ENCODE measurements around the gene CCS.
"Not testable (repeated sequence)": the region's sequence is repeated elsewhere in the genome, so short reads cannot be mapped to it uniquely, and the experiment has no call there.

Gene CCS

DNA sequence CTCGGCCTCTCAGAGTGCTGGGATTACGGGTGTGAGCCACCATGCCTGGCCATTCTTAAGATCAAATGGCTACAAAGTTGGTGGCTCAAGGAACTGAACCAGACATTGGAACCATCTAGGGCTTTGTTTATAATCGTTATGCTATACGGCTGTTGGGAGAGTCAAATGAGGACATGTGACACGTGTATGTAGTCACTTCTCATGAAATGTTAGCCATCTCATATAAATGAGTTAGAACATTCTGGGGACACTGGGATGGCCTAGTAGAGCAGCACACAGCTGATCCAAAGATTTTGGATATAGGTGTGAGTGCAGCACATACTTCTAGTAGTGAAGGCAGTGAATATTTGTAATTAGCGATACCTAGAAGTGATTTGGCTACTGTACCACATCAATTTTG lies 38.9 kb downstream of the CCS start:
- DNase-seq, result no peak

DNA sequence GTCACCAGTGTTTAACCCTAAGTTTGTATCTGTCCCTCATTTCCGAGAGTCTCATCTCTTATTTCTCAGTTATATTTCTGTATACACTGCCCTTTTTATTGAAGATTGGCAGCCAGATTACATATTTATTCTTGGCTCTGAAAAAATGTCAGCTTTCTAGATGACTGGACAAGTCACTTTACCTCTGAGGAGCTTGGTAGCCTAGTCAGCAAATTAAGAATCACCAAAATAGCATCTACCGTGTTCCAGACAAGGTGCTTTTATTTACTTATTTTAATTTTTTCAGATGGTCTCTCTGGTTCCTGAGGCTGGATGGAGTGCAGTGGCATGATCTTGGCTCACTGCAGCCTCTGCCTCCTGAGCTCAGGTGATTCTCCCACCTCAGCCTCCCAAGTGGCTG lies 40.0 kb downstream of the CCS start:
- DNase-seq, result no peak

DNA sequence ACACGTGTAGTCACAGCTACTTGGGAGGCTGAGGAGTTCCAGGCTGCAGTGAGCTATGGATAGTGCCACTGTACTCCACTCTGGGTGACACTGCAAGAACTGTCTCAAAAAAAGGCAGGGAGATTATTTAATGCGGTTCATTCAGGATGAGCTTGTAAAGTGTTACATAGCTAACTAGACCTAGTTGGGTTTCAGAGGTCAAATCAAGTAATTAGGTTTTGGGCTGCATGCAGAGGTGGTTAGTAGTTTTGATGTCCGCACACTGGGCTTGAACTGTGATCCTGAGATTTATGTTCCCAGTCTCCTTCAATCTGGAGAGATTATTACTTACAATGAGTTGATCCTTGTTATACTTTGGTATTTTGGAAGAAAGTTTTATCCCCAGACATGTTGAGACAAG lies 43.4 kb downstream of the CCS start:
- DNase-seq, result no peak

DNA sequence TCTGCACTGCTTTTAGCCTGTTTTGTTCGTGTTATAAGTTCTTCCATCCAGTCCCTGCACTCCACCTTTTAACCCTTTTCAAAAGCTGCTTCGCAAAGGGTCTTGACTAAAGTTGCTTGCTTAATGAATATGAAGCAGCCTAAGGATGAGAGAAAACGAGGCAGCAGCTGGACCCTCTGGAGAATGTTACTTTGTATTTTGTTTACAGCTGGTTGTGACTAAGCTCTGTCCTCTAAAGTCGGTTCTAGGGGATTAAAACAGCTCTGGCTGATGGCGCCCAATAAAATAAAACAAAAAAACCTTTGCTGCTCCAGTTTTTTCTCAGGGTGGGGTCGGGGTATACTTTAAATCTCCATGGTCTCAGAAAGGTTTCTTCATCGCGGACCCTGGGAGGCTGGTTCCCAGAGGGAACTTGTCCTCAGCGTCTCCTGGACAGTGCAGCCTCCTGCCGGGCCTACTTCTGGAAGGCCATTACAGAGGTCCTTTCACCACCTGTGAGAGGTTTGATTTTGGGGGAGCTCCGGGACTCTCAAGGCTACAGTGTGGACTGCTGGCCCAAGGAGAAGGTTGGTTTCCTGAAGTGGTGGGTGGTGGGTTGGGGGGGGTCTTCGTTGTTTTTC lies 44.7 kb downstream of the CCS start:
- DNase-seq, result no peak

DNA sequence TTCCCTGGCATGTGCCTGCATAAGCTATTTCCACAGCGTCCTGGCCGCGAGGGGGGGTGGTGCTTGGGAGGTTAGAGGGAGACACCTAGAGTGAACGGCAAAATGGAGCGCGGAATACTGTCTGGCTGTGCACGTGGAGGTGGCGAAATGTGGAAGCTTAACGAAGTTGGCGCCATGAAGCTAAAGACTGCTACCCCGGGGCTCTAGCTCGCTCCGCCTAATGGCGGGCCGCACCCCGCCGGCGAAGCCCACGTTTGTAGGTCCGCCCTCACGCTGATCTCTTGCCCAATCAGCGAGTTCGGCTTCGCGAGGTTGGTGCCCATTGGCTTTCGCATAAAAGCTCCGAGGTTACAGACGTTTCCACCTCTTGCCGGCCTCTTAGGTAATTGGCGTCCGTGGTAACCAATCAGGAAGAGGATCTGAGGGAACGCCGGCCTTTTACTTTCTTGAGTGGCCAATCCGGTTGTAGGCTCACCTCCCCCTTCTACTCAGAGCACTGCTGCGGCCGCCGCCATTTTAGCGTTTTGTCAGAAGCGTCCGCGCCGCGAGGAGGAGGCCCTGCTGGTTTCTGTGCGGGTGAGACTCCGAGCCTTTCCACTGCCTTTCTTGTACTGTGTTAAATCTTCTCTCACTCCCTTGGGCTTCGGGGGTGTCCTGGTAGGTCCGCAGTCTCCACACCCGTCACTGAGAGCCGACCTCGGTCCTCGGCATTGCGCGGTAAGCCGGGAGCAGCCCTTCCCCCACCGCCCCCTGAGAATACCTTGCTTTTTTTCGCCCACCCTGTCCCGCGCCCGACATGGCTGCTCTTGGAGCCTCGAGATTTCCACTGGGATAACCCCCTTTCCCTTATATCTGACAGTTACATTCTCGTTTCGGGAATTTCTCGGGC lies 45.4 kb downstream of the CCS start, which contains the start of gene RBM4:
RBM4 (plus strand) TSS at position 527 of the 889 bp plus-strand sequence. CDS start 1,009 bp downstream, outside the sequence.
- peak; percentile 98 for DNase-seq

DNA sequence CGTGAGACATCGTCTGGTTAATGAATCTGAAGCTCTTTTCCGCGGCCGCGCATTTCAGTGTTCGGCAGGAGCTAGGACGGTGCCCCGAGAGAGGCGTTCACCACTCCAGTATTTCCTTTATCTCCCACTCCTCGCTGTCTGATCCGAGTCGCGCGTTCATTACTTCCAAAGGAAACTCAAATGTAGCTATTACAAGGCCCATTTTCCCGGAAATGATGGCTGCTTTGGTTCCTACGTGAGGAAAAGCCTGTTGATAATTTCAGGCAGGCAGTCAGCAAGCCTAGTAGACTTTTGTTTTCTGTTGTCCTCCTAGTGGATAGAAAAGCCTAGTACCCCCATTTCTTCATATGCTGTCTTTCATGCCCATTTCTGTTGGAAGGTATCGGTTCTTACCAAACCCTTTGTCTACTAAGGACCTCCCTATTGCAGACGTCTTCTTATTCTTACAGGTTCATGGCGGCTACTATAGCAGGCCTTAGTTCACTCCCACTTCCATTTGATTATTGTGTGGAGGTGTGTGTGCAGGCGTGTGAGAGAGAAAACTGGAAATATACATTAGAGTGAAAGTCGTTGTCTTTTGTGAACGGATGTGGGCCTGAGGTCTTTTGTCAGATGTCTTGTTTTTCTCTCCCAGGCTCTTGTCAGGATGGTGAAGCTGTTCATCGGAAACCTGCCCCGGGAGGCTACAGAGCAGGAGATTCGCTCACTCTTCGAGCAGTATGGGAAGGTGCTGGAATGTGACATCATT lies 46.3 kb downstream of the CCS start:
- no peak for DNase-seq

DNA sequence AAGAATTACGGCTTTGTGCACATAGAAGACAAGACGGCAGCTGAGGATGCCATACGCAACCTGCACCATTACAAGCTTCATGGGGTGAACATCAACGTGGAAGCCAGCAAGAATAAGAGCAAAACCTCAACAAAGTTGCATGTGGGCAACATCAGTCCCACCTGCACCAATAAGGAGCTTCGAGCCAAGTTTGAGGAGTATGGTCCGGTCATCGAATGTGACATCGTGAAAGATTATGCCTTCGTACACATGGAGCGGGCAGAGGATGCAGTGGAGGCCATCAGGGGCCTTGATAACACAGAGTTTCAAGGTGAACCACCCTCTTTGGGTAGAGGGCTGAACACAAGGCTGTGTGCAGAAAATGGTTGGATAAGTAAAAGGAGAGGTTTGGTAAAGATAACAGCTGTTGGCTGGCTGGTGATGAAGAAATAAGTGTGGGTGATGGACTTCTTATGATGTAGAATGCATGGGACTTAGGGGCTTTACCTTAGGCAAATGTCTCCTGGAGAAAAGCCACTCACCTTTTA lies 46.9 kb downstream of the CCS start:
- not testable (repeated sequence) for DNase-seq

DNA sequence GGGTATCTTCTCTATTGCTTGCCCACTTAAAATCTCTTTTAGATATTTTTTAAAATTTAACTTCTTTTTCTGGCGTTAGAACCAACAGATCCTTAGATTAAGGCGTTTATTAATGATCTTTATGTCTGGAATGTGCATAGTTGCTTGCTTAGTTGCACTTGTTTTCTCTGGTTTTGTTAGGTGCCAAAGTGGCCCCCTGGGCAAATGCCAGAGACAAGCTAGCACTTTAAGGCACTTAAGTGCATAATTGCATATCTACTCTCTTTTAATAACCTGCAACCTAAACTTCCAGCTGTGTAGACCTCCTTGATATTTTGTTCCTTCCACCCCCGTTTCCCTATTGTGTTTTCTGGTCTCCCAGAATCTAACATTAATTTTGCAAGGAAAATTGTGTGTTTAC lies 48.8 kb downstream of the CCS start:
- no peak for DNase-seq

DNA sequence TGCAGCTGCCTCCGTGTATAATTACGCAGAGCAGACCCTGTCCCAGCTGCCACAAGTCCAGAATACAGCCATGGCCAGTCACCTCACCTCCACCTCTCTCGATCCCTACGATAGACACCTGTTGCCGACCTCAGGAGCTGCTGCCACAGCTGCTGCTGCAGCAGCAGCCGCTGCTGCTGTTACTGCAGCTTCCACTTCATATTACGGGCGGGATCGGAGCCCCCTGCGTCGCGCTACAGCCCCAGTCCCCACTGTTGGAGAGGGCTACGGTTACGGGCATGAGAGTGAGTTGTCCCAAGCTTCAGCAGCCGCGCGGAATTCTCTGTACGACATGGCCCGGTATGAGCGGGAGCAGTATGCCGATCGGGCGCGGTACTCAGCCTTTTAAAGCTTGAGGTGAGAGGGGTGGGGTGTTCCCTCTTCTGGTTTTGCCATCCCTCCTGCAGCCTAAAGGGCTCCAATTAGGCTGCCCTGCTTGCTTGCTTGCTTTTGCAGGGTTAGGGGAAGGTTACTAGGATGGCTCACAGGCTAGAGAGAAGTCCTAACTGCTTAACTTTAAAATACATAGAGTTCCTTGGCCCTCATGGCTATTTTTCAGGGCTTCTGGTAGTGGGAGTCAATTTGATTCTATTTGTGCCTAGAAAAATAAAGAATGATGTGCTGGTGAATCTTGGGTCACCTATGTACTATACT lies 50.9 kb downstream of the CCS start:
- DNase-seq, result no peak

DNA sequence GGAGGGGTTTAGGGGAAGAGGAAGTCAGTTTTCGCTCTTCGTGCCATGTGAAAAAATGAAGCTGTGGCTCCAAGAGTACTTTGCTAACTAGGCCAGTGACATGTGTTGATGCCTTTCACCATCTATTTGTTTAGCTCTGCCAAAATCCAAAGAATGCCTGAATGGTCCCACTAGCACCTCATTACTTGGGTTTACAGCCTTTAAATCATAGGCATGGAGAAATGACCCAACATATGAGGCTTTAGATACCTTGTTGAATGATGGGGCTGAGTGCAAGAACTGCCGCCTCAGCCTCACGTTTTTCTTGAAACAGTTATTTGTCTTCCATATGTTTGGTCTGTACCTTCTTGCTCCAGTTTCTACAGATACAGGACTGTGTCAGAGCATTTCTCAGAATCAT lies 53.8 kb downstream of the CCS start:
- DNase-seq, result no peak

DNA sequence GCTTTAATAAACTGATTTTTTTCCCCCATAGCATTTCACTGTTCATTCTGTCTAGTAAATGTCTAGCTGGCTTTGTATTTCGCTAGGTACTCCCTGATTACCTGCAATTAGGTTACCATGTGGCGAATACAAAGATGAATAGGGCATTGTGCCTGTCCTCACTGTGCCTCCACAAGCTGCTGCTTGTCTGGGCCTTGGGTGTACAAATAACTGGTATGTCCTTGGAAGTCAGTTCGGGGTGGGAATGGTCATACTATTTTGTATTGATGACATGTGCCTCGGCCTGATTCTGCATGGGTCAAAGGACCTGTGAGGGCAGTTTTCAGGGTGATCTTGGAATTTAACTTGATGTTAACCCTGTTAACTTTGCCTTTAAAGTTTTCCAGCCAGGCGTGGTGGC lies 56.9 kb downstream of the CCS start:
- DNase-seq, result no peak

DNA sequence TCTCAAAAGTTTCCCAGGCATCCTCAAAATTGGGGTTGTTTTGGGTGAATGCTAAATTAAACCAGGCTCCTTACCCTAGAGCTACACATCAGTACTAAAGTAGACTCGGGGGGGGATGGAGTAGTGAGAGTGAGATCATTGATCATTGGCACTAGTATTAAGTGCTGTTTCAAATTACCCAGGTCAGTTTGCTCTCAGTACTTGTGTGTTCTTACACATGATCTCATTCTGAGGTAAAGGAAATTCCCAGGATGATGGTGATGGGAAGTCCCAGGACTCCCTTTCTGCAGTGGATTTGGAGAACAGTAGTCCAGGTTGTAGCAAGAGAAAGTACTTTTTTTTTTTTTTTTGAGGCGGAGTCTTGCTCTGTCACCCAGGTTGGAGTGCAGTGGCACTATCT lies 58.0 kb downstream of the CCS start:
- DNase-seq, result no peak

DNA sequence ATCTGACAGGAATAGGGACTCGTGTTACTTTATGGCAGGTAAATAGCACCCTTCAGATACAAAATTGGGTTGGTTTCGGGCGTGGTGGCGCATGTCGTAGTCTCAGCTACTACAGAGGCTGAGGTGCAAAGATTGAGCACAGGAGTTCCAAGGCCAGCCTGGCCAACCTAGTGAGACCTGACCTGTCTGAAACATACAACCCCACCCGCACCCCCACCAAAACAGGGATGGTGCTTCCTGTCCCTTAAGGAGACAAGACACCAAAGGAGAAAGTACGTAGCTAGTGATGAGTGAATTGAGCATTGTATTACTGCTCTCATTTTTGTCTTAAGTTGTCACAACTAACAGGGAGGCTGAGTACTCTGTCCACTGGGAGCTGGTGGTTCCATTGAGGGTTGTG lies 59.7 kb downstream of the CCS start:
- no peak for DNase-seq

DNA sequence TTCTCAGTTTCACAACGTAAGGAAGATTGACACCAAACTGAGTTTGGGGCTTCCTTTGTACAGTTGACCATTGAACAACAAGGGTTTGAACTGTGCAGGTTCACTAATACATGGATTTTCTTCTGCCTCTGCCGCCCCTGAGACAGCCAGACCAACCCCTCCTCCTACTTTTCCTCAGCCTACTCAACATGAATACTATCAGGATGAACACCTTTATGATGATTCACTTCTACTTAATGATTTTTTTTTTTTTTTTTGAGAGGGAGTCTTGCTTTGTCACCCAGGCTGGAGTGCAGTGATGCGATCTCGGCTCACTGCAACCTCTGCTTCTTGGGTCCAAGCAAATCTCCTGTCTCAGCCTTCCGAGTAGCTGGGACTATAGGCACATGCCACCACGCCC lies 60.1 kb downstream of the CCS start:
- DNase-seq, result no peak
